ENCODE results near the gene TMPRSS13. TPM values are rescaled to one million over a fixed set of nuclear protein-coding genes. Genes with fewer than 3 reads are reported as not detected.

The TMPRSS13 gene
- total and polyA plus RNA-seq, 2 of the 13 experiments (the other 11 are each of a cell fraction or from before 2014, with no cell fraction given), result not detected

- TF ChIP-seq ZNF784 (CRISPR knock-in tag; IDR thresholded peaks at IDR 0.05; ENCODE audit: borderline replicate concordance), result no peak
- no peak for TF ChIP-seq SOX13 (IDR thresholded peaks at IDR 0.05)
- no peak for TF ChIP-seq SOX13 (CRISPR knock-in tag; conservative IDR thresholded peaks at IDR 0.05 in 1 of 2, IDR thresholded peaks at IDR 0.05 in 1 of 2)
- TF ChIP-seq KDM2A (CRISPR knock-in tag; IDR thresholded peaks at IDR 0.05; ENCODE audit: borderline replicate concordance, low read depth), result no peak
- no peak for TF ChIP-seq HNRNPUL1 (IDR thresholded peaks at IDR 0.05; ENCODE audit: low read depth, low read length)
Measured at GRCh38 chr11:117857734-117858414, 71.3 kb downstream of the TMPRSS13 start (continued).

- H3K27ac ChIP-seq (ENCODE audit: extremely low read length, insufficient read depth, low read length), result no peak overlapping the region
- no peak overlapping the region for H3K4me2 ChIP-seq (ENCODE audit: low read depth, low read length)
- no peaks in the 10 kb centered on the region for H4K20me1 ChIP-seq (ENCODE audit: insufficient read depth, low read length)
- no peaks in the 10 kb centered on the region for H3K9me3 ChIP-seq (ENCODE audit: low read length)
- DNase-seq (ENCODE audit: low spot score), result no peak
- BruUV-seq (replicated peaks), result no TSS peak
- WGBS (ENCODE audit: low lambda C conversion rate), result 28% methylated on average over 13 of the region's 13 CpGs
- intact Hi-C loops (cut with micrococcal nuclease; ENCODE audit: unreplicated experiment) (no loop called here), in situ Hi-C loops (cut with HindIII; ENCODE audit: extremely low pct_ligation_motif_present, low pct_unique_long_range_greater_than_20kb) (no loop called here)
- ChIA-PET POLR2A (no interaction called here), CTCF (ENCODE audit: low intra/inter-chr PET ratio, low total read pairs) (no interaction called here)
- no peak for ATAC-seq
- H2AFZ ChIP-seq (ENCODE audit: low read length), result no peak overlapping the region
- no peak overlapping the region for H3K9ac ChIP-seq (ENCODE audit: insufficient read depth, low read depth, low read length)
- H3K36me3 ChIP-seq (replicated peaks in 1 of 2; ENCODE audit: control insufficient read depth in 1 of 2, insufficient read depth in 2 of 2, low read length in 2 of 2), result no peaks in the 10 kb centered on the region
- H3K79me2 ChIP-seq (ENCODE audit: insufficient read depth, low read length), result no peaks in the 10 kb centered on the region
- H3K27me3 ChIP-seq (ENCODE audit: control insufficient read depth in 1 of 2, insufficient read depth in 2 of 2, low read length in 2 of 2), result peaks cover 4 to 51% of the 10 kb centered on the region in 2 experiments; a peak in 4 of 5 replicates
- no peak for FAIRE-seq
- no peak overlapping the region for H3K4me3 ChIP-seq (replicated peaks in 1 of 3; ENCODE audit: insufficient read depth in 1 of 3, low read depth in 2 of 3, low read length in 3 of 3)
- no peaks in the 10 kb centered on the region for H3K4me1 ChIP-seq (ENCODE audit: insufficient read depth, low read length)
- TF ChIP-seq SMC3 (IDR thresholded peaks at IDR 0.05; ENCODE audit: low read length), result no peak
- TF ChIP-seq SRSF1 (optimal IDR thresholded peaks at IDR 0.05; ENCODE audit: low read depth, low read length), result no peak
- TF ChIP-seq ZNF891 (CRISPR knock-in tag; IDR thresholded peaks at IDR 0.05), result no peak
- no peak for TF ChIP-seq SKIL (CRISPR knock-in tag; IDR thresholded peaks at IDR 0.05; ENCODE audit: borderline replicate concordance)
- TF ChIP-seq FOXM1 (CRISPR knock-in tag; IDR thresholded peaks at IDR 0.05), result no peak
- TF ChIP-seq TCF12 (IDR thresholded peaks at IDR 0.05), result no peak
- TF ChIP-seq TCF12 (CRISPR knock-in tag; IDR thresholded peaks at IDR 0.05), result no peak
- no peak for TF ChIP-seq SALL1 (CRISPR knock-in tag; IDR thresholded peaks at IDR 0.05)
- no peak for TF ChIP-seq HNRNPLL (IDR thresholded peaks at IDR 0.05; ENCODE audit: low read depth, low read length, poor library complexity, severe bottlenecking)
- TF ChIP-seq E2F1 (CRISPR knock-in tag; IDR thresholded peaks at IDR 0.05), result no peak
- no peak for TF ChIP-seq MTA1 (CRISPR knock-in tag; IDR thresholded peaks at IDR 0.05; ENCODE audit: borderline replicate concordance)
- TF ChIP-seq ZSCAN21 (CRISPR knock-in tag; IDR thresholded peaks at IDR 0.05; ENCODE audit: borderline replicate concordance), result no peak
- TF ChIP-seq MTF2 (CRISPR knock-in tag; IDR thresholded peaks at IDR 0.05; ENCODE audit: borderline replicate concordance), result no peak
- no peak for TF ChIP-seq ZNF431 (CRISPR knock-in tag; IDR thresholded peaks at IDR 0.05; ENCODE audit: borderline replicate concordance, low read depth)
Measured at GRCh38 chr11:117855912-117856651, 73.1 kb downstream of the TMPRSS13 start.

All from HepG2 (cell line).